ENCODE results near the gene FAM50A.

GRCh38 chrX:154411981-154412340, 32.0 kb upstream of the FAM50A start:
- peak in 1 of 2 donors; percentile 64 for TF ChIP-seq POLR2A (IDR thresholded peaks at IDR 0.05)
- no peak for TF ChIP-seq CTCF (IDR thresholded peaks at IDR 0.05)
